Panc1 (cell line): Measurements from ENCODE around the gene LYRM4. TPM values are rescaled to one million over a fixed set of nuclear protein-coding genes. Genes with fewer than 3 reads are reported as not detected.

Experiments
- ATAC-seq: fragments of 200-7000 bp; cut with Tn5 transposase; 2 replicates; pipeline ENCODE4 v1.9.1; 2020; ENCODE audit warnings: mild to moderate bottlenecking, moderate library complexity
- BruUV-seq: library from RNA; stranded (reverse); fragments of 400-500 nt; replicated peaks from 2 replicates; lab custom pipeline; 2021; lab: Mats Ljungman, UMichigan
- CTCF ChIA-PET: fragments of 300-600 bp; sonication (Branson Sonifier 250); formaldehyde crosslinking; loops from one replicate; lab custom pipeline; 2022; ENCODE audit warnings: antibody characterized with exemption; lab: Charles Lee
- POLR2A ChIA-PET: fragments of 300-600 bp; sonication (Branson Sonifier 250); formaldehyde crosslinking; loops from one replicate; lab custom pipeline; 2022; ENCODE audit warnings: antibody characterized with exemption; lab: Charles Lee
- DNase-seq: peaks from one replicate; pipeline ENCODE4 v3.0.0-alpha.2; 2010; ENCODE audit warnings: low read depth, low spot score
- H3K27ac ChIP-seq: 2 replicates; pipeline ENCODE4 v1.5.1; 2011; ENCODE audit warnings: mild to moderate bottlenecking, low read length, inconsistent platforms
- H3K27me3 ChIP-seq: fragments of 200-500 bp; sonication (Bioruptor generic); 2 replicates; pipeline ENCODE4 v1.6.0; 2014; ENCODE audit warnings: low read length, inconsistent platforms; ENCODE audit not compliant: control insufficient read depth, insufficient read depth
- H3K36me3 ChIP-seq: fragments of 200-500 bp; sonication (Bioruptor generic); 2 replicates; pipeline ENCODE4 v1.5.1; 2014; ENCODE audit warnings: inconsistent platforms, mild to moderate bottlenecking, low read length, moderate library complexity; ENCODE audit not compliant: control insufficient read depth, insufficient read depth
- H3K4me1 ChIP-seq: 2 replicates; pipeline ENCODE4 v1.5.1; 2011; ENCODE audit warnings: inconsistent platforms, mild to moderate bottlenecking, low read length, moderate library complexity; ENCODE audit not compliant: control insufficient read depth, insufficient read depth
- H3K4me3 ChIP-seq, 2 experiments: 2 replicates each; pipeline ENCODE4 v1.5.1; 2011 to 2012; ENCODE audit warnings: low read depth in 2 of 2, low read length in 2 of 2, mild to moderate bottlenecking in 2 of 2, inconsistent platforms in 1 of 2, moderate library complexity in 1 of 2
- H3K9me3 ChIP-seq: fragments of 200-500 bp; sonication (Bioruptor generic); 2 replicates; pipeline ENCODE4 v1.5.1; 2014; ENCODE audit warnings: low read depth, mild to moderate bottlenecking, inconsistent platforms, low read length, moderate library complexity; ENCODE audit not compliant: control insufficient read depth, insufficient read depth
- POLR2AphosphoS5 ChIP-seq: IDR thresholded peaks from 2 replicates; pipeline ENCODE4 v1.6.1; 2012; ENCODE audit warnings: mild to moderate bottlenecking, low read depth, low read length, moderate library complexity
- SIN3A ChIP-seq: IDR thresholded peaks from 2 replicates; pipeline ENCODE4 v1.6.1; 2012; ENCODE audit warnings: low read depth, mild to moderate bottlenecking, low read length, moderate library complexity, borderline replicate concordance; ENCODE audit not compliant: insufficient read depth
- TCF7L2 ChIP-seq: IDR thresholded peaks from 2 replicates; pipeline ENCODE4 v1.6.1; 2011; ENCODE audit warnings: mild to moderate bottlenecking, low read depth, low read length, inconsistent platforms
- in situ Hi-C: cut with HindIII; loops from 2 replicates; pipeline ENCODE4 v1.10.0; 2016; ENCODE audit warnings: low sequenced_read_pairs, low pct_unique_long_range_greater_than_20kb
- intact Hi-C: fragments of 100-400 bp; cut with micrococcal nuclease; formaldehyde crosslinking; loops from one replicate; pipeline ENCODE4 v1.10.0; 2022; ENCODE audit not compliant: unreplicated experiment
- total RNA-seq: library from RNA; stranded (reverse); gene quantifications from one replicate; pipeline ENCODE4 v1.2.1, GENCODE V29; 2021; ENCODE audit not compliant: unreplicated experiment
- TF ChIP-seq, protein P1 (sequence below), 2 experiments: IDR thresholded peaks; 2 replicates each; pipeline ENCODE4 v1.6.1; 2011 to 2012; ENCODE audit warnings: low read depth in 2 of 2, control low read depth in 1 of 2, low read length in 1 of 2, mild to moderate bottlenecking in 1 of 2, moderate library complexity in 1 of 2; ENCODE audit not compliant: insufficient read depth in 1 of 2
- TF ChIP-seq, protein P2 (sequence below): fragments of 450-650 bp; IDR thresholded peaks from 2 replicates; pipeline ENCODE4 v1.5.1; 2017; ENCODE audit warnings: mild to moderate bottlenecking

The LYRM4 gene
- total RNA-seq, 1 experiment from 2014 or later = 27.4 TPM

DNA sequence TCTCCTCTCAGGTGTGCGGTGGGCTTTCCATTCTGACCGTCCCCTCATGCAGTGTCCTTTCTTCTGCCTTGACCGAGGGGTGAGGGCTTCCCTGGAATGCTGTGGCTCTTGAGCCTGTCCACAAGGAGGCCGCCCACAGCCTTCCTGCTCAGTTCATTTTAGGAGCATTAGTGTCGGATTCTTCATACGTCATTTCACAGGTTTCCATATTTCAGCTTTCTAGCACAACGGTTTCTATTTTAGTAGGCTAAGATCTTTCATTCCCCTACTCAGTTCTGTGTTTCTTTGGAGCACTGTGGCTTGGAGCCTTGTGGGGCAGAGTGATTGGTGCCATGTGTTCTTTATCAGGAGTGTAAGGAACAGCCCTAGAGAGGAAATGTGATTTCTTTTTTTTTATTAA, 170.1 kb downstream of the LYRM4 start:
- BruUV-seq = no TSS peak

DNA sequence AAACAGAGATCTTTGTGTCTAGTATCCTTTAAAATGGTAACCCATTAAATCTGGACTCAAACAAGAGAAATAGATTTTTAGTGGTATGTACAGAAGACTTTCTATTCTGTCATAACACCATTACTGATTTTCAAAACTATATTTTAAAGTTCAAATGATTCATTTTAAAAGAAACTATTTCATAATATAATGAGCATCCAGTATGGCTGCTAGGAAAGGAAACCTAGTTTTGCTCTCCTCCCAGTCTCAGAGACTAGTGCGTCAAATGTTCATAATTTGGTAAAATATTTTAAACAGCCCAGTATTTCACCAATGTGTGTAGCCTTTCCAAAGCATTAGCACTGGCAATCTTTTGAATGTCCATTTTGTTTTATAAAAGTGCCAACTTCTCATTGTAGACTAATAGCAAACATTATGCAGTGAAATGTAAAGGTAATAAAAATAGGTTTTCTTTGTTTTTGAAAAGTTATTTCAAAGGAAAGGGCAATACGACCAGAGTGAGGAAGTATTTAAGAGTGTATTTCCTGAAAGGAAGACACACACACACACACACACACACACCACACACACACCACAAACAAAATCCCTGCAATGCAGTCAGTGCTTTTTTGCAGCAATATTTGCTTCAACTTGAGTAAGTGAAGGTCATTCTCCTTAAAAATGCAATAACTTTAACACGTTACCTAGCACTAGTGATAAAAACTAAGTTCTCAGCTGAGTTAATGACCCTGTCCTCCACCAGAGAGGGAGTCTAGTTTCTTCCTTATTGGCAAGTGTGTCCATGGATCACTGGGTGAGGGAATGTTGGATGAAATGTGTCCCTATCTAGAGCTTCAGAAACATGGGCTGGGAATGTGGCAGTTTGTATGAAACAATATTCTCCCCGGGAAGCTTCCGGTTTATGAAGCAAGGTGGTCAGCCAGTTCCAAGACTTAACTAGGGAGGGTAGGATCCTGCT, 171.0 kb downstream of the LYRM4 start:
- in situ Hi-C loops (no loop called here), intact Hi-C loops (no loop called here)
- Histone ChIP-seq H3K4me1 (no peaks in the 10 kb centered on the region), H3K27ac (no peak overlapping the region), H3K27me3 (no peaks in the 10 kb centered on the region; the same call in none of the 2 replicates), H3K4me3 (no peak overlapping the region), H3K36me3 (no peaks in the 10 kb centered on the region), H3K9me3 (no peaks in the 10 kb centered on the region)
- BruUV-seq = no TSS peak
- ChIA-PET CTCF (no interaction called here), POLR2A (no interaction called here)
- TF ChIP-seq, protein P1, sequence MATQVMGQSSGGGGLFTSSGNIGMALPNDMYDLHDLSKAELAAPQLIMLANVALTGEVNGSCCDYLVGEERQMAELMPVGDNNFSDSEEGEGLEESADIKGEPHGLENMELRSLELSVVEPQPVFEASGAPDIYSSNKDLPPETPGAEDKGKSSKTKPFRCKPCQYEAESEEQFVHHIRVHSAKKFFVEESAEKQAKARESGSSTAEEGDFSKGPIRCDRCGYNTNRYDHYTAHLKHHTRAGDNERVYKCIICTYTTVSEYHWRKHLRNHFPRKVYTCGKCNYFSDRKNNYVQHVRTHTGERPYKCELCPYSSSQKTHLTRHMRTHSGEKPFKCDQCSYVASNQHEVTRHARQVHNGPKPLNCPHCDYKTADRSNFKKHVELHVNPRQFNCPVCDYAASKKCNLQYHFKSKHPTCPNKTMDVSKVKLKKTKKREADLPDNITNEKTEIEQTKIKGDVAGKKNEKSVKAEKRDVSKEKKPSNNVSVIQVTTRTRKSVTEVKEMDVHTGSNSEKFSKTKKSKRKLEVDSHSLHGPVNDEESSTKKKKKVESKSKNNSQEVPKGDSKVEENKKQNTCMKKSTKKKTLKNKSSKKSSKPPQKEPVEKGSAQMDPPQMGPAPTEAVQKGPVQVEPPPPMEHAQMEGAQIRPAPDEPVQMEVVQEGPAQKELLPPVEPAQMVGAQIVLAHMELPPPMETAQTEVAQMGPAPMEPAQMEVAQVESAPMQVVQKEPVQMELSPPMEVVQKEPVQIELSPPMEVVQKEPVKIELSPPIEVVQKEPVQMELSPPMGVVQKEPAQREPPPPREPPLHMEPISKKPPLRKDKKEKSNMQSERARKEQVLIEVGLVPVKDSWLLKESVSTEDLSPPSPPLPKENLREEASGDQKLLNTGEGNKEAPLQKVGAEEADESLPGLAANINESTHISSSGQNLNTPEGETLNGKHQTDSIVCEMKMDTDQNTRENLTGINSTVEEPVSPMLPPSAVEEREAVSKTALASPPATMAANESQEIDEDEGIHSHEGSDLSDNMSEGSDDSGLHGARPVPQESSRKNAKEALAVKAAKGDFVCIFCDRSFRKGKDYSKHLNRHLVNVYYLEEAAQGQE (IDR thresholded peaks at IDR 0.05; ENCODE audit: insufficient read depth in 1 of 2, low read depth in 2 of 2, low read length in 1 of 2) = no peak
- TF ChIP-seq POLR2AphosphoS5 (no peak), TCF7L2 (no peak), SIN3A (no peak)
- TF ChIP-seq, protein P2, sequence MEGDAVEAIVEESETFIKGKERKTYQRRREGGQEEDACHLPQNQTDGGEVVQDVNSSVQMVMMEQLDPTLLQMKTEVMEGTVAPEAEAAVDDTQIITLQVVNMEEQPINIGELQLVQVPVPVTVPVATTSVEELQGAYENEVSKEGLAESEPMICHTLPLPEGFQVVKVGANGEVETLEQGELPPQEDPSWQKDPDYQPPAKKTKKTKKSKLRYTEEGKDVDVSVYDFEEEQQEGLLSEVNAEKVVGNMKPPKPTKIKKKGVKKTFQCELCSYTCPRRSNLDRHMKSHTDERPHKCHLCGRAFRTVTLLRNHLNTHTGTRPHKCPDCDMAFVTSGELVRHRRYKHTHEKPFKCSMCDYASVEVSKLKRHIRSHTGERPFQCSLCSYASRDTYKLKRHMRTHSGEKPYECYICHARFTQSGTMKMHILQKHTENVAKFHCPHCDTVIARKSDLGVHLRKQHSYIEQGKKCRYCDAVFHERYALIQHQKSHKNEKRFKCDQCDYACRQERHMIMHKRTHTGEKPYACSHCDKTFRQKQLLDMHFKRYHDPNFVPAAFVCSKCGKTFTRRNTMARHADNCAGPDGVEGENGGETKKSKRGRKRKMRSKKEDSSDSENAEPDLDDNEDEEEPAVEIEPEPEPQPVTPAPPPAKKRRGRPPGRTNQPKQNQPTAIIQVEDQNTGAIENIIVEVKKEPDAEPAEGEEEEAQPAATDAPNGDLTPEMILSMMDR = no peak
- DNase-seq = no peak
- no peak for ATAC-seq

More for the DNA sequence above, 170.1 kb downstream of the LYRM4 start:
- in situ Hi-C loops (no loop called here), intact Hi-C loops (no loop called here)
- DNase-seq (no peak), ATAC-seq (no peak)
- CTCF ChIA-PET = no interaction called here
- H3K36me3 ChIP-seq = no peaks in the 10 kb centered on the region
- POLR2A ChIA-PET = no interaction called here
- no peak for TF ChIP-seq SIN3A
- TF ChIP-seq, protein P2 = no peak
- TF ChIP-seq POLR2AphosphoS5 = no peak
- no peak for TF ChIP-seq TCF7L2
- TF ChIP-seq, protein P1 (IDR thresholded peaks at IDR 0.05; ENCODE audit: insufficient read depth in 1 of 2, low read depth in 2 of 2, low read length in 1 of 2) = no peak
- H3K4me3 ChIP-seq = no peak overlapping the region
- no peaks in the 10 kb centered on the region for H3K9me3 ChIP-seq
- no peak overlapping the region for H3K27ac ChIP-seq
- no peaks in the 10 kb centered on the region for H3K4me1 ChIP-seq
- no peaks in the 10 kb centered on the region; the same call in none of the 2 replicates for H3K27me3 ChIP-seq
